ENCODE measurements around the gene MYMK.

MYMK gene

GRCh38 chr9:133524679-133525228 lies at the start of gene MYMK:
Gene MYMK, minus strand, starts transcription at chr9:133524959. Its CDS starts 115 bp downstream, at chr9:133524844.
- no peak for TF ChIP-seq CTCF (IDR thresholded peaks at IDR 0.05; ENCODE audit: extremely low read depth, insufficient read depth, missing control alignments)
- in situ Hi-C loops (cut with MboI; ENCODE audit: low pct_unique_long_range_greater_than_20kb, low sequenced_read_pairs, unreplicated experiment): loop anchor here (25.0 kb wide), 2 partner anchors 213 to 488 kb away; partner anchors contain the start of gene SARDH
- DNase-seq (ENCODE audit: low spot score): no peak

GRCh38 chr9:133573791-133574515 lies 49.2 kb upstream of the MYMK start:
- in situ Hi-C loops (cut with MboI; ENCODE audit: low pct_unique_long_range_greater_than_20kb, low sequenced_read_pairs, unreplicated experiment): no loop called here
- no peak for DNase-seq (ENCODE audit: low spot score)
- TF ChIP-seq CTCF (IDR thresholded peaks at IDR 0.05; ENCODE audit: extremely low read depth, insufficient read depth, missing control alignments): no peak

- in situ Hi-C loops (cut with MboI; ENCODE audit: low pct_unique_long_range_greater_than_20kb, low sequenced_read_pairs, unreplicated experiment): no loop called here
- no peak for DNase-seq (ENCODE audit: low spot score)
These were observed 48.1 kb upstream of the MYMK start for GRCh38 chr9:133572821-133573361.

GRCh38 chr9:133571896-133572595 lies 47.3 kb upstream of the MYMK start:
- in situ Hi-C loops (cut with MboI; ENCODE audit: low pct_unique_long_range_greater_than_20kb, low sequenced_read_pairs, unreplicated experiment): no loop called here
- DNase-seq (ENCODE audit: low spot score): no peak
- no peak for TF ChIP-seq CTCF (IDR thresholded peaks at IDR 0.05; ENCODE audit: extremely low read depth, insufficient read depth, missing control alignments)

More at GRCh38 chr9:133572821-133573361, 48.1 kb upstream of the MYMK start:
- TF ChIP-seq CTCF (IDR thresholded peaks at IDR 0.05; ENCODE audit: extremely low read depth, insufficient read depth, missing control alignments): no peak

- TF ChIP-seq CTCF (IDR thresholded peaks at IDR 0.05; ENCODE audit: extremely low read depth, insufficient read depth, missing control alignments): no peak
- in situ Hi-C loops (cut with MboI; ENCODE audit: low pct_unique_long_range_greater_than_20kb, low sequenced_read_pairs, unreplicated experiment): no loop called here
- no peak for DNase-seq (ENCODE audit: low spot score)
These were observed 46.7 kb upstream of the MYMK start for GRCh38 chr9:133571391-133571890.

GRCh38 chr9:133570691-133571080 lies 45.9 kb upstream of the MYMK start:
- in situ Hi-C loops (cut with MboI; ENCODE audit: low pct_unique_long_range_greater_than_20kb, low sequenced_read_pairs, unreplicated experiment): no loop called here
- TF ChIP-seq CTCF (IDR thresholded peaks at IDR 0.05; ENCODE audit: extremely low read depth, insufficient read depth, missing control alignments): no peak
- DNase-seq (ENCODE audit: low spot score): no peak
